ENCODE measurements around the gene B3GNT9.

DNA sequence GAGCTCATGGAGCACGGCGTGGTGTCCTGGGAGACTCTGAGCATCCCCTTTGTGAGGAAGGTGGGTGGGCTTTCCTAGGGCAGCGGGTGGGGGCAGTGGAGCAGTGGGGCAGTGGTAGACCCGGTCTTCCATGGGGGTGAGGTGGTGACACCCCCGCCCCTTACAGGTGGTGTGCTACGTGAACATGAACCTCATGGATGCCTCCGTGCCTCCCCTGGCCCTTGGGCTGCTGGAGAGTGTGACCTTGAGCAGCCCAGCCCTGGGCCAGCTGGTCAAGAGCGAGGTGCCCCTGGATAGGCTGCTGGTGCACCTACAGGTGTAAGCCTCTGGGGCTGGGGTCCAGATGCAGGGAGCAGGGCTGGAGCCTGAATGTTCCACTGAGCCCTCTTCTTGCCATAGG is 49.7 kb upstream of the B3GNT9 start:
- TF ChIP-seq, protein P1, sequence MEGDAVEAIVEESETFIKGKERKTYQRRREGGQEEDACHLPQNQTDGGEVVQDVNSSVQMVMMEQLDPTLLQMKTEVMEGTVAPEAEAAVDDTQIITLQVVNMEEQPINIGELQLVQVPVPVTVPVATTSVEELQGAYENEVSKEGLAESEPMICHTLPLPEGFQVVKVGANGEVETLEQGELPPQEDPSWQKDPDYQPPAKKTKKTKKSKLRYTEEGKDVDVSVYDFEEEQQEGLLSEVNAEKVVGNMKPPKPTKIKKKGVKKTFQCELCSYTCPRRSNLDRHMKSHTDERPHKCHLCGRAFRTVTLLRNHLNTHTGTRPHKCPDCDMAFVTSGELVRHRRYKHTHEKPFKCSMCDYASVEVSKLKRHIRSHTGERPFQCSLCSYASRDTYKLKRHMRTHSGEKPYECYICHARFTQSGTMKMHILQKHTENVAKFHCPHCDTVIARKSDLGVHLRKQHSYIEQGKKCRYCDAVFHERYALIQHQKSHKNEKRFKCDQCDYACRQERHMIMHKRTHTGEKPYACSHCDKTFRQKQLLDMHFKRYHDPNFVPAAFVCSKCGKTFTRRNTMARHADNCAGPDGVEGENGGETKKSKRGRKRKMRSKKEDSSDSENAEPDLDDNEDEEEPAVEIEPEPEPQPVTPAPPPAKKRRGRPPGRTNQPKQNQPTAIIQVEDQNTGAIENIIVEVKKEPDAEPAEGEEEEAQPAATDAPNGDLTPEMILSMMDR (IDR thresholded peaks at IDR 0.05), result no peak
- no peak for TF ChIP-seq POLR2A (IDR thresholded peaks at IDR 0.05)
